Gastrocnemius medialis (tissue), 4 donors: Measurements from ENCODE around the gene IFNG. TPM values are rescaled to one million over a fixed set of nuclear protein-coding genes. Genes with fewer than 3 reads are reported as not detected.

Source experiments
- ATAC-seq, 2 donors: fragments of 150-250 bp; one replicate each; pipeline ENCODE4 v1.9.1; 2016
- DNase-seq, 2 donors: peaks; one replicate each; pipeline ENCODE4 v3.0.0-alpha.2; 2019
- H3K27ac ChIP-seq, 4 donors: fragments of 200-600 bp; sonication (generic); 1 replicate in 1 of 4; 2 replicates in 3 of 4; pipeline ENCODE4 v1.5.1; 2016 to 2018; ENCODE audit warnings: mild to moderate bottlenecking in 2 of 4, moderate library complexity in 1 of 4
- H3K27me3 ChIP-seq, 3 donors: fragments of 200-600 bp; sonication (generic) in 2 of 3; 1 replicate in 1 of 3; 2 replicates in 2 of 3; pipeline versions ENCODE4 v1.5.1 to v1.6.0; 2016 to 2019; ENCODE audit warnings: mild to moderate bottlenecking in 1 of 3, moderate library complexity in 1 of 3
- H3K36me3 ChIP-seq, 2 donors: fragments of 200-600 bp; sonication (generic) in 1 of 2; one replicate each; pipeline ENCODE4 v1.5.1; 2017 to 2018
- H3K4me1 ChIP-seq, 2 donors: fragments of 200-600 bp; sonication (generic) in 1 of 2; one replicate each; pipeline ENCODE4 v1.5.1; 2016 to 2017; ENCODE audit warnings: mild to moderate bottlenecking in 2 of 2
- H3K4me3 ChIP-seq, 4 donors: fragments of 200-600 bp; sonication (generic) in 3 of 4; 1 replicate in 1 of 4; 2 replicates in 3 of 4; pipeline ENCODE4 v1.5.1; 2016 to 2019; ENCODE audit warnings: mild to moderate bottlenecking in 2 of 4
- H3K9me3 ChIP-seq, 3 donors: fragments of 200-600 bp; sonication (generic) in 2 of 3; 1 replicate in 1 of 3; 2 replicates in 2 of 3; pipeline ENCODE4 v1.5.1; 2016 to 2019
- POLR2A ChIP-seq, 2 donors: fragments of 450-650 bp; IDR thresholded peaks; one replicate each; pipeline ENCODE4 v1.6.1; 2017; ENCODE audit warnings: antibody characterized with exemption in 2 of 2, mild to moderate bottlenecking in 2 of 2, moderate library complexity in 2 of 2
- in situ Hi-C, 4 donors: fragments of 200-750 bp; cut with MboI; loops; one replicate each; pipeline versions ENCODE4 v1.15.0 to v1.8.0; 2017; ENCODE audit warnings: low sequenced_read_pairs in 4 of 4
- intact Hi-C: fragments of 100-400 bp; cut with DNase I; formaldehyde crosslinking; loops from one replicate; pipeline ENCODE4 v1.15.1; 2023; ENCODE audit warnings: low total_unique reads
- total RNA-seq, 4 donors: library from RNA; depleted of rRNA; stranded (reverse); fragments of >200 nt; gene quantifications; one replicate each; pipeline versions ENCODE4 v1.1.0 to v1.2.3, GENCODE V29; 2016
- TF ChIP-seq, protein P1 (sequence below), 5 experiments: fragments of 450-650 bp in 3 of 5; fragments of 200-600 bp in 2 of 5; sonication (generic) in 2 of 5; IDR thresholded peaks in 4 of 5; conservative IDR thresholded peaks in 1 of 5; 1 replicate in 4 of 5; 2 replicates in 1 of 5; pipeline ENCODE4 v1.5.1; 2016 to 2019; ENCODE audit warnings: antibody characterized with exemption in 5 of 5, mild to moderate bottlenecking in 3 of 5, moderate library complexity in 3 of 5

IFNG gene
- total RNA-seq, 4 donors from 2014 or later: not detected

DNA sequence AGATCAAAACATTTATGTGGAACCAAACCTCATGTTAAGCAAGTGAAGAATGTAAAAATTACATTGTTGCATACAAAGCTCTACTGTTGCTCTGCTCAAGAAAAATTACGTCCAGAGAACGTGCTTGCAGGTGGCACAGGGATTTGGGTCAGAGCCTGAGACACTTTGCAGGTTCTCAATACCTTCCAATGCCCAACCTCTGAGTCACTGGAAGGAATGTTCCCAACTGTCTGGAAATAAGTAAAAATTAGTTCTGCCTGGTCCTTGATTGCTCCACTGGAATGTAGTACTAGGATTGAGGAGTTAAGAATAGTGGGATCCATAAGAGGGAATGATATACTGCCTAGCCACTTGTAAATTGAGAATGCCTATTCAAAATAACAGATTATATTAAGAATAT lies 2.8 kb upstream of the IFNG start:
- ATAC-seq (no peak), DNase-seq (no peak)
- no peaks in the 10 kb centered on the region for H3K27me3 ChIP-seq
- no peak for TF ChIP-seq POLR2A (IDR thresholded peaks at IDR 0.05)
- TF ChIP-seq, protein P1, sequence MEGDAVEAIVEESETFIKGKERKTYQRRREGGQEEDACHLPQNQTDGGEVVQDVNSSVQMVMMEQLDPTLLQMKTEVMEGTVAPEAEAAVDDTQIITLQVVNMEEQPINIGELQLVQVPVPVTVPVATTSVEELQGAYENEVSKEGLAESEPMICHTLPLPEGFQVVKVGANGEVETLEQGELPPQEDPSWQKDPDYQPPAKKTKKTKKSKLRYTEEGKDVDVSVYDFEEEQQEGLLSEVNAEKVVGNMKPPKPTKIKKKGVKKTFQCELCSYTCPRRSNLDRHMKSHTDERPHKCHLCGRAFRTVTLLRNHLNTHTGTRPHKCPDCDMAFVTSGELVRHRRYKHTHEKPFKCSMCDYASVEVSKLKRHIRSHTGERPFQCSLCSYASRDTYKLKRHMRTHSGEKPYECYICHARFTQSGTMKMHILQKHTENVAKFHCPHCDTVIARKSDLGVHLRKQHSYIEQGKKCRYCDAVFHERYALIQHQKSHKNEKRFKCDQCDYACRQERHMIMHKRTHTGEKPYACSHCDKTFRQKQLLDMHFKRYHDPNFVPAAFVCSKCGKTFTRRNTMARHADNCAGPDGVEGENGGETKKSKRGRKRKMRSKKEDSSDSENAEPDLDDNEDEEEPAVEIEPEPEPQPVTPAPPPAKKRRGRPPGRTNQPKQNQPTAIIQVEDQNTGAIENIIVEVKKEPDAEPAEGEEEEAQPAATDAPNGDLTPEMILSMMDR (IDR thresholded peaks at IDR 0.05 in 4 of 5, conservative IDR thresholded peaks at IDR 0.05 in 1 of 5): no peak
- intact Hi-C loops: no loop called here
- no peak overlapping the region for H3K4me3 ChIP-seq
- no peak overlapping the region for H3K27ac ChIP-seq
- H3K9me3 ChIP-seq: no peaks in the 10 kb centered on the region
- in situ Hi-C loops: loop anchor here in 1 of 4 donors (25.0 kb wide), 1 partner anchor 100 kb away; no protein-coding TSS in a partner anchor
- no peaks in the 10 kb centered on the region for H3K36me3 ChIP-seq
- peaks cover 0 to 8% of the 10 kb centered on the region in 2 donors for H3K4me1 ChIP-seq

DNA sequence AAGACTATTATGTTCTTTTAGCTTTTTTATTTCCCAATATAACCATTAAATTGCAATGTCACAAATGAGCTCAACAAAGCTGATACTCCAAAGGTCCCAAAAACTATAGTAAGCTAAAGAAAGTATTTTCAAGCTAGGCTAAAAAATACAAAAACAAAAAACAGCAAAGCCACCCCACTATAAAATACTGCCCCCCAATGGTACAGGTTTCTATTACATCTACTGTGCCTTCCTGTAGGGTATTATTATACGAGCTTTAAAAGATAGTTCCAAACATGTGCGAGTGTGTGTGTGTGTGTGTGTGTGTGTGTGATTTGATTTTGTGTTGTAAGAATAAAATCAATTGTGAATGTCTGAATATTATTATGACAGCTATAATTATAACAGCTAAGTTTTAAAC lies 1.1 kb downstream of the IFNG start:
- TF ChIP-seq POLR2A (IDR thresholded peaks at IDR 0.05): no peak
- TF ChIP-seq, protein P1 (IDR thresholded peaks at IDR 0.05 in 4 of 5, conservative IDR thresholded peaks at IDR 0.05 in 1 of 5): peak in 4 of 5 experiments; percentile 6 to 51 (median 28)
- no peaks in the 10 kb centered on the region for H3K4me1 ChIP-seq
- no peak overlapping the region for H3K4me3 ChIP-seq
- no peaks in the 10 kb centered on the region for H3K27me3 ChIP-seq
- DNase-seq (no peak), ATAC-seq (no peak)
- intact Hi-C loops: loop anchor here (2.0 kb wide), 1 partner anchor 118 kb away; no protein-coding TSS in a partner anchor
- H3K36me3 ChIP-seq: no peaks in the 10 kb centered on the region
- H3K9me3 ChIP-seq: no peaks in the 10 kb centered on the region
- no peak overlapping the region for H3K27ac ChIP-seq
- in situ Hi-C loops: loop anchor here in 1 of 4 donors (25.0 kb wide), 1 partner anchor 96 kb away; no protein-coding TSS in a partner anchor

DNA sequence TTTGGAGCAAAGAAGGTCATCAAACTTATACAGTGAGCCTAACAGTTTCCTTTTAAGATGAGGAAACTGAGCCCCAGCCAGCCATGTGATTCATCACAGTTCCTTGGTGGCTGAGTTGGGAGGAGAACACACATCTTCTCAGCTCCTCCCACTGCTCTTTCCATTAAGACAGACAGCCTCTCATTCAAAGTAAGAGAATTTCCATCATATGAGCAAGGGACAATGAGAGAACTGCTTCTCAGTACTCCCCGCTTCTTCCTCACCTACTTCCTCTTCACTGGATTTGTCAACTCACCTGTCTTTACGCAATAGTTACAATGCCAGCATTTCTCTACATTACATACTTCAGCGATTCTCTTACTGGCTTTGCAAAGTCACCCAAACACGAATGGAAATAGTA lies 2.2 kb downstream of the IFNG start:
- TF ChIP-seq, protein P1 (IDR thresholded peaks at IDR 0.05 in 4 of 5, conservative IDR thresholded peaks at IDR 0.05 in 1 of 5): no peak
- no peak for TF ChIP-seq POLR2A (IDR thresholded peaks at IDR 0.05)
- no peaks in the 10 kb centered on the region for H3K9me3 ChIP-seq
- ATAC-seq (no peak), DNase-seq (no peak)
- H3K4me3 ChIP-seq: no peak overlapping the region
- in situ Hi-C loops (loop anchor here in 1 of 4 donors (25.0 kb wide), 1 partner anchor 95 kb away; no protein-coding TSS in a partner anchor), intact Hi-C loops (no loop called here)
- H3K27ac ChIP-seq: no peak overlapping the region
- H3K36me3 ChIP-seq: no peaks in the 10 kb centered on the region
- H3K4me1 ChIP-seq: no peaks in the 10 kb centered on the region
- no peaks in the 10 kb centered on the region for H3K27me3 ChIP-seq

DNA sequence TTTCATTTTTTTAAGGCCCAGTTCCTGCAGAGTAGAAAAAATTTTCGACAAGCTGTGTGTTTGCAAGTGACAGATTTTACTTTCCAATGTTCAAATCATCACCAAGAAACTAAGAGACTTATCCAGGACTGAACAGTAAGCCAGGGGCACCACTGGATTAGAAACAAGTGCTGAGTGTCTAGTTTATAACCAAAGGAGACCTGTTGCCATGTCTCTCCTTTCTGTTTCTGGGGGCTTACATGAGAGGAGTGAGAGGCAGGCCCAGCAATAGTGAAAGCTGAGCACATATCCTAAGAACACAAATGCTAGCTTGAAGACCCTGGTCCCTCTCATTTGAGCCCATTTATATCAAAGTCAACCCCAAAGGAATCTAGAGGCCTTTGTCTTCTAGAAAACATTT lies 2.9 kb downstream of the IFNG start:
- TF ChIP-seq, protein P1 (IDR thresholded peaks at IDR 0.05 in 4 of 5, conservative IDR thresholded peaks at IDR 0.05 in 1 of 5): no peak
- TF ChIP-seq POLR2A (IDR thresholded peaks at IDR 0.05): no peak
- Histone ChIP-seq H3K4me1 (no peaks in the 10 kb centered on the region), H3K27me3 (no peaks in the 10 kb centered on the region), H3K9me3 (no peaks in the 10 kb centered on the region), H3K36me3 (no peaks in the 10 kb centered on the region), H3K4me3 (no peak overlapping the region), H3K27ac (no peak overlapping the region)
- ATAC-seq (no peak), DNase-seq (no peak)
- in situ Hi-C loops: loop anchor here in 1 of 4 donors (25.0 kb wide), 1 partner anchor 94 kb away; no protein-coding TSS in a partner anchor
- intact Hi-C loops: no loop called here

DNA sequence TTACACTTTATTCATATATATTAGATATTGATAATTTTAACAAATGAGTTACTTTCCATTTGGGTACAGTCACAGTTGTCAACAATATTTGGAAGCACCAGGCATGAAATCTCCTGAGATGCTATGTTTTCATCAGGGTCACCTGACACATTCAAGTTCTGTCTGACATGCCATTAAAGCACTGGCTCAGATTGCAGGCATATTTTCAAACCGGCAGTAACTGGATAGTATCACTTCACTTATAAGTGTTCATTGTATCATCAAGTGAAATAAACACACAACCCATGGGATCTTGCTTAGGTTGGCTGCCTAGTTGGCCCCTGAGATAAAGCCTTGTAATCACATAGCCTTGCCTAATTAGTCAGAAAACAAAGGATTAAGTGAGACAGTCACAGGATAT lies 4.8 kb downstream of the IFNG start:
- no peaks in the 10 kb centered on the region for H3K36me3 ChIP-seq
- H3K9me3 ChIP-seq: no peaks in the 10 kb centered on the region
- H3K4me1 ChIP-seq: no peaks in the 10 kb centered on the region
- H3K27ac ChIP-seq: no peak overlapping the region
- in situ Hi-C loops: loop anchor here in 1 of 4 donors (25.0 kb wide), 1 partner anchor 92 kb away; no protein-coding TSS in a partner anchor
- H3K27me3 ChIP-seq: no peaks in the 10 kb centered on the region
- intact Hi-C loops: no loop called here
- DNase-seq: no peak
- ATAC-seq: no peak
- TF ChIP-seq, protein P1 (IDR thresholded peaks at IDR 0.05 in 4 of 5, conservative IDR thresholded peaks at IDR 0.05 in 1 of 5): no peak
- no peak for TF ChIP-seq POLR2A (IDR thresholded peaks at IDR 0.05)
- no peak overlapping the region for H3K4me3 ChIP-seq
